ENCODE measurements around the gene NPAS3. TPM values are rescaled to one million over a fixed set of nuclear protein-coding genes. Genes with fewer than 3 reads are reported as not detected.

NPAS3 gene
- polyA plus RNA-seq (ENCODE audit: insufficient read length in 3 of 3): 10 to 100 TPM in 2 of 3 donors, 1 to 10 TPM in 1; 8.6 to 10.2 (median 10.2) TPM

DNA sequence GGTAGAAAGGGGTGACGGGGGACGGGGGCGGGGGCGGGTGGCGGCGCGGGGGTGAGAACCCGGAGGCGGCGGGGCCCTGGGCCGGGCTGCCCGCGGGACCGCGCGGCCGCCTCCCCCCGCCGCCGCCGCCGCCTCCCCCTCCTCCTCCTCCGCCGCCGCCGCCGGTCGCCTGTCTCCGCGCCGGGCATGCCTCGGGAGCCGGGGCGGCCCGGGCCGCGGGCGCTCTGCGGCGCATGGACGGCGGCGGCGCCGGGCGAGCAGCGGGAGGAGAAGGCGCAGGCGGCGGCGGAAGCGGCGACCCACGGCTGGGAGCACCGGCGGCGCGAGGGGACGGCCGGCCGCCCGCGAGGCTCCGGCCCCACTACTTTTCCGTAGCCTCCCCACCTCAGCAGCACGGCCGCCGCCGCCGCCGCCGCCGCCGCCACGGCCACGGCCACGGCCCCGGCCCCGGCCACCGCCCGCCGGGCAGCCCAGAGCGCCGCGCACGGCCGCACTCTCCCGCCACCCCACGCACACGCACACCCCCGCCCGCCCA, at the start of gene NPAS3:
Gene NPAS3 (plus strand): TSS at position 161 of the 535 bp plus-strand sequence.
- no peak for DNase-seq (ENCODE audit: low read depth in 3 of 3, low spot score in 2 of 3)

GRCh38 chr14:32896979-32897697, 41.5 kb upstream of the NPAS3 start:
- DNase-seq (ENCODE audit: low read depth in 3 of 3, low spot score in 2 of 3): peak in 2 of 3 donors; percentile 39 to 53

DNA sequence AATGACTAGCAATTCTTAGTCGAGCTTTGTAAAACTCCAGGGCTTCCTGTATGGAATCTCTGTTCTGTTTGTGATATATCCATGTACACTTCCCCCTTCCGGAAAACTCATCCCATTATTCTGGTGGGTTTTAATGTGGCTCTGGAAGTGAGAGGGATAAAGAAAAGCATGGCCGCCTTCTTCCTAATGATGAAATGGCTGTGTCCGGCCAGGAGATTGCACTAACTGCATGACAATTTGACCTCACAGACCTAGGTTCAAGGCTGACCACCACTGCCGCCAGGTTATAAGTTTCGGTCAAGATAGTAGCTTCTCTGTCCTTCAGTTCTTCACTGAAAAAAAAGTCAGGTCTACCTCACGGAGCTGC, 41.0 kb upstream of the NPAS3 start:
- DNase-seq (ENCODE audit: low read depth in 3 of 3, low spot score in 2 of 3): no peak

DNA sequence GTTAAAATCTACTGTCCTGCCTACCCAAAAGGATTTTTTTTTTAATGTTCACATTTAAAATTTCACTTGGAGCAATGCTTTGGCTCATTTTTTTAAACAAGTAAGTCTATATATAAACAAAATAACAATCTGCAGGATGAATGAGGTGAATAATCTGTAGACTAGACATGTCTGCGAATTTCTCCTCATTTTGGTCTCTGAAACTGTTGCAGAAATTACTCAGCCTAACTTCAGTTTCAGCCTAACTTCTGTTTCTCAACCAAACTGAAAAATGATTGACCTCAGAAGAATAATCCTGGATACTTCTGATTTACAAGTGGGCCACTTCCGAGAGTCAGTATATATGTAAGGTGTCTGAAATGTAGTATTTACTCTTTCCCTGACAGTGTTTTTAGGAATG, 39.8 kb upstream of the NPAS3 start:
- no peak for DNase-seq (ENCODE audit: low read depth in 3 of 3, low spot score in 2 of 3)

DNA sequence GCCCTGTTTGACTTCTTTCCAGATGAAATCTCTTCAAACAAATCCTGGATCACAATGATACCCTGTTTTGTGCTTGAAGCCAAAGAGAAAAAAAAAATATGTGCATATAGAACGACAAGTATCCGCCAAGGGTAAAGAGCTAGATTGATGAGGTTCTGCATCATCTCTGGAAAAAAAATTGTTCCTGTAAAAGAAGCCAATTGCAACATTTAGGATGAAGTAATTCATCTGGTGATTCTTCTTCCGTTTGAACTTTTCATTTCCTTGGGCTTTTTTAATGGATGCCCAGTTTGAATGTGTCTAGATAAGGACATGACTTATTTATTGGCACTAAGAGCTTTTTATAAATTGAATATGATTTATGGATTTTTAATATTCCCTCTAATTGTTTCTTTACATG, 38.1 kb upstream of the NPAS3 start:
- DNase-seq (ENCODE audit: low read depth in 3 of 3, low spot score in 2 of 3): no peak

DNA sequence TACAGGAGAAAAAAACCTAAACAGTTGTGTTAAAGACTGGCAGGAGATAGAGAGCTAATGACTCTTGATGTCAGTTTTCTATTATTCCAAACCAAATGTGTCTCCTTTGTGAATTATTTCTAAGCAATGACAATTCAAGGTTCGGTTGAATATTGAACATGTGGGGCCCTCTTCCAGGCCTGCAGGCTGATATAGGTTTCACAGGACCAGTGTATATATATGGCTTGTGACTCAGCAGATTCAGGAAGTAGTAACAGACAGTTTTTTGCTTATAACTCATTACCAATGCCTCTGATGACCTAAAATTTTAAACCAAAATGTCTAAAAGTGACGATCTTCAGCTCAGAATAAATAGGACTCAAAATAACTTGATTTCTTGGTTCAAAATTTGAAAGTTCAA, 33.7 kb upstream of the NPAS3 start:
- DNase-seq (ENCODE audit: low read depth in 3 of 3, low spot score in 2 of 3): no peak

- DNase-seq (ENCODE audit: low read depth in 3 of 3, low spot score in 2 of 3): no peak
Observed at GRCh38 chr14:32906672-32907071, 32.0 kb upstream of the NPAS3 start.

DNA sequence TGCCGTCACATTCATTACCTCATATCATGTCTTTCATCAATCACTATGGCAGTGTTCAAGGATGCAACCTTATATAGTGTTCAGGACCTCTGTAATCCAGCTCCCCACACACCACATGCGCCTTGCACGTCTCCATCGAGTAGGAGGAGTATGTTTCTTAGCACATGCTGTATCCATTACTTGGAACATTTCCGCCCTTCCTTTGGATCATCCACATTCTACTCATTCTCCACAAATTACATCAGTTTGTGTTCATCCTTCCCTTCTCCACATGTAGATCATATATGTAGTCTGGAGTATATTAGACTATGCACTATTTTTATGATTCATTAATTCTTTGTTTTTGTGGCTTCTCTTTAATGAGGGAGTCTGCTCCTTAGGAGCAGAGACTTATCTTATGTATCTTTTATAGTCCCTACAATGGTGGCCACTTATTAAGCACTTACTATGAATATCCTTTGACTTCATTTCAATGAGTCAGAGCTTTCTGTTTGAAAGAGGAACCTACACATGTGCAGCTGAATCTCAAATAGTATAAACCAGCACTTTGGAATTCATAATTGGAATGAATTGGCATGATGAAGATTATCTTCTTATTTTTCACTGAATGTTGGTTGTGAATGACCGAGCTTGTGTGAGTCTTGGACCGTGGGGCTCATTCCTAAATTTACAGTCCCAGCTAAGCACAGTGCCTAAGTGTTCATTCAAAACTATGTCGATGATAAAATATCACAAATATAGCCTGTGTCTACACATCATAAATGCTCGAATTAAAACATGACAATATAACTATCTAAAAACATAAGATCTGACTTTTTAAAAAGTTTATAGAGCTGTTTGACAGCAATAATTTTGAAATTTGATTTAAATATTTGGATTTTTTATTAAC, 30.2 kb upstream of the NPAS3 start:
- no peak for DNase-seq (ENCODE audit: low read depth in 3 of 3, low spot score in 2 of 3)

- DNase-seq (ENCODE audit: low read depth in 3 of 3, low spot score in 2 of 3): no peak
Observed at GRCh38 chr14:32913725-32914124, 25.0 kb upstream of the NPAS3 start.

GRCh38 chr14:32914391-32914790, 24.3 kb upstream of the NPAS3 start:
- DNase-seq (ENCODE audit: low read depth in 3 of 3, low spot score in 2 of 3): no peak

DNA sequence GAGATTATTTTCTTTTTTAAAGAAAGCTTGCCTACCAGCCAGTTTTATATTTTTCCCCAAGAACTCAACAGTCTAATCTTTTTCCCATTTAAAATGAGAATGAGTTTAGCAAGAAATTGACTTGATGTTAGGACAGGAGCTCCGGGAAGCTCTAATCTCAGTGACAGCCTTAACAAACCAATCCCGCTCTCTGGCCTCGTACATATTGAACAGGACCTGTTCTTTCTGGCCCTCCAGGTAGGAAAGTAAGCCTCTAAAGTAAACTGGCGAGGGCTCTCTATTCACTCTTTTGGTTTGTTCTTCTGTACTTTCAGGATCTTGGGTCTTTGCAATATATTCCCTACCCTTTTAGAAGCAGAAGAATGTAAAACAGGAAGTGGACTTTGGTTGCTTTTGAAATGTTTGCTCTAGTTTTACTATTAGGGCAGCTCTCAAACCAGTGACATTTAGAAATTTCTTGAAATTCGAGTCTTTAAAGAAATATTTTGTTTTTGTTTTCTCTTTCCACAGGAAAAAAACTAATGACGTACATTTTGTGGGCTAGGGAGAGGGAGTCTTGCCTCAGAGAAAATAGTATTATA, 17.9 kb upstream of the NPAS3 start:
- DNase-seq (ENCODE audit: low read depth in 3 of 3, low spot score in 2 of 3): no peak

DNA sequence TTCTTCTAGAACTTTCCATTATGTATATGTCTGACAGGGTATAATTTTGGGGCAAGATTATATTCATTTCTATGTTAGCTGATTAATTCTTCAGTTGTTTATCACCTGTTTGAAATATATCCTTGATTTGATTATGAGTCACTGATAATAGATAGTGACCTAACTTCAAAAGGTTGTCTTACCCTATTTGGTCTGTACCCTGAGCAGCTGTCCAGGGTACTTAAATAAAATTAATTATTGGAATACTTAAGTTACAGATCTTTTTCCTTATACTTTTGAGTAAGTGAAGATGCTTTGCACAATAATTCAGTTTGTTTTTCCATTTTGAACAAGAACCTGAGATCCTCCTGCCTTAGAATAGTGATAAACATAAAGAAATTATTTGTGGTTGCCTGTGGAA, 13.2 kb upstream of the NPAS3 start:
- DNase-seq (ENCODE audit: low read depth in 3 of 3, low spot score in 2 of 3): no peak

DNA sequence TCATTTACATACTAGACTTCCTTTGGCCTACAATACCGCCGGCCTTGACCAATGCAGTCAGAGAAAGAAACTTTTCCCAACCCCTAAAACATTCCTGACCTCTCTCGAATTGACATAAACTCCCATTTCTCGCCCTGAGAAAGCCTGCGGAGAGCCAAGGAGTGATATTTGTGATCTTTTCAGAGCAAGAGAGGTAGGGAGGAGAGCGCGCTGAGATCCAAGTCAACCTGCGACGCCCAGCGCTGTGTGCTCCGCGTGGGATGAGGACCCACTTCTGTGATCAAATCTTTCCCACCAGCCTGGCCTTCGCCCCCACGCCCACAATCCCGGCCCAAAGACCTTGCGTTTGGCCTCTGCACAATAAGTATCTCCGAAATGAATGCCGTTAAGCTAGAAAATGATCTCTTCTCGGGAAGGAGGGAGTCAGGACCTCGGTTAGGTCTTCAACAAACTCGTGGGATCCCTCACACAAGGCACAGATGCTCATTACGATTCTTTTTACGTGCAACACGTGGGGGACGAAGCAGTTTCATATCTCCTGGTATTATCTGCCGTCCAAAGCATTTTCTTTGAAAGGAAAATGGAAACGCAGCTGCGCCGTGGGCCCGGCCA, 6.3 kb upstream of the NPAS3 start:
- DNase-seq (ENCODE audit: low read depth in 3 of 3, low spot score in 2 of 3): no peak

- no peak for DNase-seq (ENCODE audit: low read depth in 3 of 3, low spot score in 2 of 3)
Observed at GRCh38 chr14:32932914-32933628, 5.6 kb upstream of the NPAS3 start.

GRCh38 chr14:32933629-32934072, 5.0 kb upstream of the NPAS3 start:
- no peak for DNase-seq (ENCODE audit: low read depth in 3 of 3, low spot score in 2 of 3)

- no peak for DNase-seq (ENCODE audit: low read depth in 3 of 3, low spot score in 2 of 3)
Observed at GRCh38 chr14:32934073-32934880, 4.4 kb upstream of the NPAS3 start.

GRCh38 chr14:32934881-32935633, 3.6 kb upstream of the NPAS3 start:
- DNase-seq (ENCODE audit: low read depth in 3 of 3, low spot score in 2 of 3): no peak

- peak in 1 of 3 donors; percentile 73 for DNase-seq (ENCODE audit: low read depth in 3 of 3, low spot score in 2 of 3)
Observed at GRCh38 chr14:32939254-32940065, 781 bp downstream of the NPAS3 start.
